Activated CD8-positive, alpha-beta memory T cell treated with anti-CD3 and anti-CD28 coated beads for 1 hour (primary cell): Measurements from ENCODE around the gene CLIC5.

Source experiments
- DNase-seq, 2 donors: peaks; one replicate each; pipeline ENCODE4 v3.0.0-alpha.2; 2020; ENCODE audit warnings: low read depth in 1 of 2; ENCODE audit errors: extremely low read depth in 1 of 2

Gene CLIC5

DNA sequence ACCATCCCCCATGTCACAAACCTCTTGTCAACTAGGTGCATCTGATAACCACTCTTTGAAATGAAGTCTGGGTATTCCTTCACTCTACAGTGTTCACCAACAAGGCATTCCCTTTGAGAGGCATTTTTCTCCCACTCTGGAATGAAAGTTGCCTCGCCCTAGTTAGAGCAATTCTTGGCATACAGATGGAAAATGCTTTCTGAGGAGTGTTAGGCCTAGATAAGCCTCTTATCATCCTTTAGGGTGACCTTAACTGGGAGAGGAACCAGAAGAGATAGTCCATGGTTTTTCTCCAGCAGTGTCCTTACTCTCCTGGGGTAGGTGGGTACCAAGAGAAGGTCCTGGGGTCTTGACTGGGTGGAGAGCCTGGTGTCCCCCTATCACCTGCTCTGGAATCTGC lies 14.8 kb downstream of the CLIC5 start:
- no peak for DNase-seq

DNA sequence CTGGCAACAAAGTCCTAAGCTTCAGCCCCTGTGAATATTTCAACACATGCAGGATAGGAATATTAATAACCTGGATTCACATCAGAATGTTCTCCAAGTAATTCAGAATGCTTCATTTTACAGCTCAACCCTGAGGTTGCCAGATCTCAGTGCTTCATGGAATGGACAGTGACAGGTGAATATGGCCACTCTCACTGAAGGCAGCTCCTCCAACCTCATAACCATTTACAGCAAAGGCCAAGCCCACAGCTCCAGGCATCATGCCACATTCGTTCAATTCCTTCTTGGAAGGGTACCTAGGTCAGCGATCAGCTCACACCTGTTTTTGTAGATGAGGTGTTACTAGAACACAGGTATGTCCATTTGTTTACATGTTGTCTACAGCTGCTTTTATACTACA lies 17.1 kb downstream of the CLIC5 start:
- DNase-seq: no peak

DNA sequence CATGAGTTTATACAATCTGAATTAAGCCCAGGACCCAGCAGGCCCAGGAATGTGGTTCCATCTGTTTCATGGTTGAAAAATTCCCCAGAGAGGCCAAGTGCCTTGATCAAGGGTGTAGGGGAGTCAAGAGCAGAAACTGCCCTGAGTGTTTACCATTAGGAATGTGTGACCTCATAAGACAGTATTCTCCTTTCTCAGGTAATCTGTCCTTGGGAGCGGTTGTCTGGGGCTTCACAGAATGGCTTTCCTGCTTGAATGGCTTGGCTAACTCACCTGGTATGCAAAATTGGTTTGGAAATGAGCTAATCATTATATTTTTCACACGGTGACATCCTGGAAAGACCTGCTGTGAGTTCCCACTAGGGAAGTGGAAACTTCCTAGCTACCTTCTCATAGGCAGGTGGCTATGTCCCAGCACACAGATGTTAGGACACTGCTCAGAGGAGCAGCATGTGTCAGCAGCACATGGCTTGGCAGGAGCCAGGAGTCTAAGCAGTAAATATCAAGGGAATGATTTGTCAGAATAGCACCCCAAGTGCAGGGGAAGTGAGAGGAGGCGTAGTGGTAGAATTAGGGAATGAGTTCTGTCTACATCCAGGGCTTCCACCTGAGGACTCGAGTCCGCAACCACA lies 17.7 kb downstream of the CLIC5 start:
- DNase-seq: no peak

DNA sequence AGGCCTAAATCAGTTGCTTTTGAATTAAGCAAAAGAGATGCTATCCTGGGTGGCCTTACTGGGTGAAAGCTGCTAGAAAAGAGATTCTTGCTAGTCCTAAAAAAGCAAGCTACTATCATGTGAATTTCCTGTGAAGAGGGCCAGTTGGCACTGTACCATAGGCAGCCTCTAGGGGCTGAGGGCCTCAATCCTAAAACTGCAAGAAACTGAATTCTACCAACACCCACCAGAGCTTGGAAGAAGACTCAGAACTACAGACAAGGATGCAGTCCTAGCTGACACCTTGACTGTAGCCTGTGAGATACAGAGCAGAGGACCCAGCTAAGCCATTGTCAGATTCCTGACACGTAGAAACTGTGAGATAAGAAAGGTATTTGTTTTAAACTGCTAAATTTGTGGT lies 24.5 kb downstream of the CLIC5 start:
- no peak for DNase-seq

DNA sequence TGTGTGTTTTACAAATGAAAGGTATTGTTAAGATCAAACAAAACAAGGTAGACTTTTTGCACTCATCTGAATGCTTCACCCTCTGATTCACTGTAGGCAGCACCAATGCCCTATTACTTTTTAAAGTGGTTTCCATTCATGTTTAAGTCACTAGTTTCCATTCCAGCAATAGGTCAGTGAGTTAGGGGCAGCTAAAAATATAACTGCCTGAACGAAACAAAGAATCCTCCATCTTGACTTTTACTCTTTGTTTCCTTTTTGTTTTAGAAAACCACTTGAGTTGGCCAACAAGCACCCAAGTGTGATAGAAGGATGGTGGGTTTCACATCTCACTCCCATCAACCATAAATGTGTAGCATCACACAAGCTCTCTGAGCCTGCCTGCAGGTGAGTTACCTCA lies 25.5 kb downstream of the CLIC5 start:
- no peak for DNase-seq

DNA sequence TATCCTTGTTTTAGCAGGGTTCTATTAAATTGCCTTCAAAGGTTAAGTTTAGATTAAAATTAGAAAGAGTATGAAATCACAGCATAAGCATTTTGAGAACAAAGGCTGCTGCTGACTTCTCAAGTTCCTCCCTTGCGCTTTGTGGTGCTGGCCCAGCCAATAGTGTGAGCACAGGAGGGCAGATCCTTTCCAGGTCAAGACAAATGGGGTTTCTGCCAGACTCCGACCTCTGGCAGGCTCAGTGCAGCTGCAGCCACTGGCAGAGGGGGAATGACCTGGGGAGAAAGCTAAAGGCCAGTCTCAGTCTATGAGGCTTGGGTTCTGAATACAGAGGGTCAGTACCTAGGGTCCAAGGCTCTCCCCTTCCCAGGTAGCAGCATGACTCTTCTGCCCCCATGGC lies 27.0 kb downstream of the CLIC5 start:
- no peak for DNase-seq

DNA sequence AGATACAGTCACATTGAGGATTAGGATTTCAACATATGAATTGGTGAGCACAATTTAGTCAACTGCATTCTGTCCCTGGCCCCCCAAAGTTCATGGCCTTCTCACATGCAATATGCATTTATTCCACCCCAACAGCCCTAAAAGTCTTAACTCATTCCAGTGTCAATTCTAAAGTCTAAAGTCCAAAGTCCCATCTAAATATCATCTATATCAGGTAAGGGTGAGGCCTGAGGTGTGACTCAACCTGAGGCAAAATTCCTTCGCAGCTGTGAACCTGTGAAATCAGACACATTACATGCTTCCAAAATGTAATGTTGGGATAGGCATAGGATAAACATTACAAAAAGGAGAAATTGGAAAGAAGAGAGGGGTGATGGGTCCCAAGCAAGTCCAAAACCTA lies 27.8 kb downstream of the CLIC5 start:
- DNase-seq: no peak

DNA sequence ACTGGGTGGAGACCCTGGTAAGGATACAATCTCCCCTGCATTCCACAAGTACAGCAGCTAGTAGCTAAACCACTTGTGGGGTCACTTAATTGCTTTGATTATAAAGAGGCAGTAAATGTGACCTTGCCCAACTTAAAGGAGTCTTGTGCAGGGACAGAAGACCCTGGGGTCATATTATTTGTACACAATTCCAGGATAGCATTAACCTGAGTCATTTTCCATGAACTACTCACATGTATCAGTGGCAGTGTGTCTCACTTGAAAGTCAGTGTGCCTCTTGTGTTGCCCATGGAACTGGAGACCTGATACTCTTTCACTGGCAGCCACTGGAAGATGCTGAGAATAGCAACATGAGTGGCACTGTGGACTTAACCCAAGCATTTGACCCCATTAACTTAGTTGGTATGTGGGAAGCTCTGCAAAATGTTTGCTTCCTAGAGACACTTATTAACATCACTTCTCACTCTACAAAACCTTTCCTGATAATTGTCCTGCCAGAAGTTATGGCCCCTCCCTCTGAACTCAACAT lies 28.9 kb downstream of the CLIC5 start:
- no peak for DNase-seq

DNA sequence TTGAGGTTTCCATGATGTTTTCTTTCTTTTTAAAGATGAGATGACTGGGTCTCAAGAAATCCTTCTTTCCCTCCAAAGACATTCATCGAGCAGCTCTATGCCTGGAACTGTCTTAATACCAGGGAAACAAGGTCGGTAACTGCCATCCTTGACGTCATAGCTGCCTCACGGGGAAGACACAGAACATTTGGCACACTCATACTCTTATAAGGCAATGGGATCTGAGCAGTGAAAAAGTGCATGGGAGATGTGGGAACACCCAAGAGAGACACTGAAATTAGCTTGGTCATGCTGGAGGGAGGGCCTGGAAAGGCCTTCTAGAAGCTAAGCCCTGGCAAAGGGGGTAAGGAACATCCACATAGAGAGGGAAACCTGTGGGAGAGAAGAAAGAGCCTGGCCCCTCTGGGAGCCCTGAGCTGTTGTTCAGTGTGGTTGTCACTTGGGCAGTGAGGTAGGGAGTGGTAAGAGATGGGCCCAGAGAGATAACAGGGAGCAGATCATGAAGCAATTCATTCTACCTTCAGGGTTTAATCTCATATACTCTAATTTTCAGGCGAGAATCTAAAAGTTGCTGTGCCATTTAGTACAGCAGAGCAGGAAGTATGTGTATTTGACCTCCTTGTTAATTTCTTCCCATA lies 30.8 kb downstream of the CLIC5 start:
- no peak for DNase-seq

DNA sequence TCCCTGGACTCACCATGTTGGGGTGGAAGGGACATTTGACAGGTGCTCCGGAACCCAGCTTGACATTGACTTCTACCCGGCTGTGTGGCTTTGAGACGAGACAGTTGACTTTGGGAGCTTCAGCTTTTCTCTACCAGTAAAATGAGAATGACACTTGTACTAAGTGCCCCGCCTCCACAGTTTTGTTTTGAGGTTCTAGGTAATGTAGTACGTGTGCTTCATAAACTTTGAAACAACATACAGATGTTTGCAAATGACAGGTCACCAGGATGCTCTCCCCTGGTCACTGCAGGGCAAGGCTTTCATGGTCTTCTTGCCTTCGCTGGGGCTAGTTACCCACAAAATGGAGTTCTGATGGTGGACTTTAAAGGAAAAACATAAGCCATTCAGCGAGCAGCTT lies 31.3 kb downstream of the CLIC5 start:
- no peak for DNase-seq

DNA sequence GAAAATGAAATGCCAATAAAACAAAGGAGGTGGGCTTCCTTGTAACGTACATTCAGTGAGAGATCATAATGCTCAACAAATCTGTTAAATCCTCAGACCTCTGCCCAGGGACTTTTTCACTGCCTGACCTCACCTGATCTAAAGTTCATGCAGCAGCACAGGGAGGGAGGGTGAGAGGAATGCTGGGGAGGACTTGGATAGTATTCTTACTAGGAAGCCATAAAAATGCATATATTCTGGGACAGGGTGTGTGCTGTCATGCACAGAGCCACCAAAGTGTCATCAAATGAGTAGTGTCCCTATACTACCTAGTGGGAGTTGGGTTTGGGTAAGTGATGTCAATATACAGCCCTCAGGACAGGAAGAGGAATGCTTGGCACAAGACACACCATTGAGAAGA lies 32.6 kb downstream of the CLIC5 start:
- DNase-seq: no peak

DNA sequence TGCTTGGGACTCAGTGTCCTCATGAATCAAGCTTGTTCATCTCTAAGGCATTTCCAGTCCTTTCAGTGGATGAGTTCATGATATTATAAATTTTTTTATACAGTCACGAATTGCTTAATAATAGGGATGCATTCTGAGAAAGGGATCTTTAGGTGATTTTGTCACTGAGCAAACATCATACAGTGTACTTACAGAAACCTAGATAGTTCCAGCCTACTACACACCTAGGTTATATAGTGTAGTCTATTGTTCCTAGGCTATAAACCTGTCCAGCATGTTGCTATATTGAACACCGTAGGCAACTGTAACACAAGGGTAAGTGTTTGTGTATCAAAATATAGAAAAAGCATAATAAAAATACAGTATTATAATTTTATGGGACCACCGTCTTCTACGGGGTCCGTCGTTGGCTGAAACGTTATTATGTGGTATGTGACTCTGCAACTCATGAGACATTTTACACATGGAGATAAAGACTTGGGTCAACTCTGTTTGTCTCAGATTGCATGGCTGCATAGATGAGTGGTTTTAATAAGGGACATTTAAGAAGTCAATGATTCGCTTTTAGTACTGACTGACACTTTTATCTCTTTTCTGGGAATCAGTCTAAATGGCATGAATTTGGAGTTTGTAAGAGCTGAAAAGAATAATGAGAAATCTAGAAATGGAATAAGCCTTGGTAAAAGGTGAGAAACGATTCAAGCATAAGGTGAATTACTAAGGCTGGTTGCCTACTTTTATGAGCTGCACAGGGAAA lies 33.2 kb downstream of the CLIC5 start:
- DNase-seq: no peak

DNA sequence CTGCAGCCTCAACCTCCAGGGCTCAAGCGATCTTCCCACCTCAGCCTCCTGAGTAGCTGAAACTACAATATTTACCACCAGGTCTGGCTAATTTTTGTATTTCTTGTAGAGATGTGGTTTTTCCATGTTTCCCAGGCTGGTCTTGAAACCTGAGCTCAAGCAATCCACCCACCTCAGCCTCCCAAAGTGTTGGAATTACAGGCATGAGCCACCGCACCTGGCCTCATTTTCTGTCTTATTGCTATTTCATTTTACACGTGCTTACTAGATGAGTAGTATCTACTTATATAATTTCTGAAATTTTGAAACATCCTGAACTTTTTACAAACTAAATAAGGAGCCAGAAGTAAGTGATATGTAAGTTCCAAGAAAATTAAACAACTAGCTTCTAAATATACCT lies 34.6 kb downstream of the CLIC5 start:
- no peak for DNase-seq

DNA sequence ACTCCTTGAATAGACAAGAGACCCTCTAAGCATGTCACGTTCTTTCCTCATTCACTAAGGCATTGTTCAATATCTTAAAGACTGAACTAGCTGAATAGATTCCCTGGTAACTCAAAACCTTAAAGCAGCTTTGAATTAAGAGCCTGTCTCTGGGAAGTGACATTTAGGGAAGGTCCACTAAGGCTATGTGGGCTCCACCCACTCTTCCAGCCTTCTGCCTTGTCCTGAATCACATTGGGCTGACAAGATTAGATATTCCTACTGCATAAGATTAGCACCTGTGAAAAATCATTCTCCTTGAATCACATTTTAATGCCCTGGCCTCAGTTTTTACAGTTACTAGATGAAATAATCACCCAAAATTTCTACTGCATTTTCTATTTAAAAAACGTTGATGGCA lies 36.3 kb downstream of the CLIC5 start:
- no peak for DNase-seq

DNA sequence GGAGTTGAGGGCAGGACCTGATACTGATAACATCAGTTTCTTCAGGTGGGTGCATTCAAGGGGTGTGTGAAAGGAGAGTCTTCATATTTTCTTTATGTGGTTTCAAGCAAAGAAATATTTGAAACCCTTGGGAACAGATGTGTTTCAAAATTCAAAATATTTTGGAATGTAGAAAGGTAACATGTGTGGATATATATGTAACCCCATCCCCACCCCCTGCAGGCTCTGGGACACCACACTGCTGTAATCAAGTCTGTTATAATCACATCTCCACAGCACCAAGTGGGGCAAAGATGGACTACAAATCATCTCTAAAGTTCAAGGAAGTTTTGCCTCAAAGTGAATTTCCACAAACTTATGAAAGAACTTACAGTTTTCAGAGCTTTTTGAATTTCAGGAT lies 41.1 kb downstream of the CLIC5 start:
- DNase-seq: no peak

DNA sequence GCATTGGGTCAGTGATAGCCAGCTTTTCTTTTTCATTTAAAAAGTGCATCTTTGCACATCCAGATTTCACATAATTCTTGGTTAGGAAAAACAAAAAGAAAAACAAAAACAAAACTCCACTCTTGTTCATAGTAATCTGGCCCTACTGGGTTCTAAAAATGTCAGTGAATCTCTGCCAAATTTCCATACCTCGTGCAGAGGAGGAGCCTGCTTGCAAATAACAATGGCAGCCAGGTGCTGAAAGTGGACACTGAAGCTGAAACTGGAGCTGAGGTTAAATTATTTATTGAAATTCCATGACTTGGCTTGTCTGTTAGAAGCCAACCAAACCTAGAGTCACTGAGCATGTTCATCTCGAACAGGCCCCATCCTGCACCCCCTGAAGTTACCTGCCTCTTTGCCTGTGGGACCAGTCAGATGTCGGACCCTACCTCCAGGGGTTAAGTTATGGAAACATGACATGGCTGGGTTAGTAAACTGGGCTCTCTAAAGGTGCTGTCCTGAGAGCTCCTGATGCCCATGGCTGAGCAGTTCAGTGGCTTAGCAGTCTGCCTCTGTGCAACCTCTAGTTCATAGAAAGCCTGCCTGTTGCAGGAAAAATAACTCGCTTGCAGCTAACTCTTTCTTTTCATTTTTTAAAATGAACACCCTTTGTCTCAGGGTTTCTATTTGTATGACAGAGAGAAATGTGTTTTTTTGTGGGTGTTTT lies 42.7 kb downstream of the CLIC5 start:
- DNase-seq: no peak

DNA sequence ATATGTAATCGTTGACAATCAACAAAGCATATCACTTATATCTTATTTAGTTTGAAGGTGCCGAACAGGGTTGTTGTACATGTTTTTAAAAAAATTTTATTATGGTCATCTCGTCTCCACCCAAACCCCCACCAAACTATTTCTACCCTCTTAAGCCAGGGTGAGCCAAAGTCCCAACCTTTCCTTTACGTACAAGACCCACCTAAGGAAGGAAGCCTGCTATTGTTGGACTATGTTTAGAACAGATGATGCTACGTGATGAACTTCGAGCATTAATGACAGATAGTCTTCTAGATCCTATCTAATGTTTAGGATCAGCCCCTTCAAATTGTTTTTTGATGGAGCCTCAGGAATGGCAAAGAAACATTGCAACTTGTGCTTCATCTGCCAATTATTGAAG lies 44.4 kb downstream of the CLIC5 start:
- DNase-seq: no peak

DNA sequence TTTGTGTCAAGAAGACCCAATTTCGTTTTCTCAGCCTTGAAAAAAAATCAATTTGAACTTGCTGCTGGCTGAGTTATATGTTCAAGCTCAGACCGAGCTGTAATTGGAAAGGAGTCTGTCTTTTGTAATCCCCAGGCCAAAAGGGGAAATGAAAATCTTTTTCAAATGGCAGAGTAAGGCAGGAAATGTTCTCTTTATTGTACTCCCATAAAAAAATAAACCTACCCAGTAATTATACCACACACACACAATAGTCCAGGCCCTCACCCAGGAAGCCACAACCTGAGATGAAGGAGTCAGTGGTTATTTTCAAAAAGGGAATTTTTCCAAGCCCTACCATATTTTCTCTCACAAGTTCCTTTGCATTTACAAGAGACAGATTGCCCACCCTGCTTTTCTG lies 45.3 kb downstream of the CLIC5 start:
- no peak for DNase-seq

DNA sequence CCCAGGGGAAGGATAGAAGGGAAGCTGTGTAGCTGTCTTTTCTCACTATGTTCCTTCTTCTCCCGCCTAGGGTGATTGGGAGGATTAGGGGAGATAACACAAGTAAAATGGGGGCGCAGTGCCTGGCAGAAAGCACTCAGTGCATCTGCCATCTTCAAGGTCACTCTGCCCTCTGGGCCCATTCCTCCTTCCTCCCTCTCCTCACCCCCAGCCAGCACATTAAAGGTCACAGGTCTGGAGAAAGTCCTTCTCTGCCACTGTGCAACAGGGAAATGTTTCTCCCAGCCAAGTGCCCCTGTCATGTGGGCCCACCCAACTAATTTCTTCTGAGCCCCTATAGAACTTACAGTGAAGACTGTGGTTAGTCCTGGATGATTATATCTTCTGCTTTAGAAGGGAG lies 45.8 kb downstream of the CLIC5 start:
- no peak for DNase-seq

DNA sequence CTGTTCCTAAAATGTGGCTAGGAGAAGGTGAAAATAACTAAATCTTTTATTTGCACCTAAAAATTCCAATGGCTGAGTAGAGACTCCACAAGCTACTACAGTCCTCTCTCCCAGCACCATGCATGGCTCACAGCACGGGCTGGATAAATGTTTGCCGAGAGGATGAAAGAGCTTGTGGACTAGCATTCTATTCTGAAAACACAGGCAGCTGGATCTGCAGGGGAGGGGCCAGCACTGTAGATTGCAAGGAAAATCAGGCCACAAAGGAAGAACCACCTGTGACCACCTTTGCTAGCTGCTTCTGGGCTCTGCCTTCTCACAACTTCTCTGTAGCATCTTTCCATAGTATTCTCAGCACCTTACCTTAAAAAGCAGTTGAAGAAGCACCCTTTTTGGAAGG lies 46.6 kb downstream of the CLIC5 start:
- no peak for DNase-seq

DNA sequence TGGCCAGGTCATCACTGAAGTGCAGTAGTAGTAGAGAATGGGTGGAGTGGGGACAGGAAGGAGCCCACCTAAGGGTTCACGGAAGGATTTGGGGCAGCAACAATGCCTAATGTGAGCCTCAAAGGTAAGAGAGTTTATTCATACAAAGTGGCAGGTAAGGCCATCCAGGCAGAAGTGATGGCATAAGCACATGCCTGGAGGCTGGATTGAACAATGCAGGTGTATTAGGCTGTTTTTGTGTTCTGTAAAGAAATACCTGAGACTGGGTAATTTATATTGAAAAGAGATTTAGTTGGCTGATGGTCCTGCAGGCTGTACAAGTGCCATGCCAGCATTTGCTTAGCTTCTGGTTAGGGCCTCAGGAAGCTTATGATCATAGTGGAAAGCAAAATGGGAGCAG lies 48.3 kb downstream of the CLIC5 start:
- no peak for DNase-seq

DNA sequence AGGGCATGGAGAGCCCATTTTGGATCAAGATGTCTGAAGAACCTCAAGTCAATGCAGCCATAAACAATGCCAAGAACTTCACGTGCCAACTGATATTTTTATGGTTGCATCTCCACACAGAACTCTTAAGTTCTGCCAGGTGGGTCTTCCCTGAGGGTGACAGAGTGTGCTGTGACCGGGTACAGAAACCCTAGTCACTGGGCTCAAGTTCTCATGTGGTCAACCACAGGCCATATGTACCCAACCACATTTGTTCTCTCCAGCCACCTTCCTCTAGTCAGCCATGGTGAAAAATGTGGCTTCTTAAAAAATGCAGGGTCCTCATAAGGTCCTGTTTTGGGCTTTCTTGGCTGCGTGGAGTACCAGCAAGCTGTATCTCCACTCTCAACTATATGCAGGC lies 48.9 kb downstream of the CLIC5 start:
- DNase-seq: no peak
